Coronary artery (tissue), 2 donors: Measurements from ENCODE around the gene WDR62.

Experiments
- DNase-seq: peaks from one replicate; pipeline ENCODE4 v3.0.0-alpha.2; 2017; ENCODE audit warnings: low spot score
- H3K27ac ChIP-seq, 2 donors: fragments of 200-600 bp; sonication (generic); one replicate each; pipeline ENCODE4 v1.5.1; 2016 to 2019
- H3K4me3 ChIP-seq: fragments of 200-600 bp; sonication (generic); 2 replicates; pipeline ENCODE4 v1.5.1; 2016; ENCODE audit warnings: mild to moderate bottlenecking, moderate library complexity
- CTCF ChIP-seq: fragments of 200-600 bp; sonication (generic); IDR thresholded peaks from one replicate; pipeline ENCODE4 v1.5.1; 2019; ENCODE audit warnings: antibody characterized with exemption

Gene WDR62

GRCh38 chr19:36103040-36103626 lies 48.4 kb downstream of the WDR62 start:
- no peak for DNase-seq
- no peak overlapping the region for H3K4me3 ChIP-seq
- no peak for TF ChIP-seq CTCF
- no peak overlapping the region for H3K27ac ChIP-seq

DNA sequence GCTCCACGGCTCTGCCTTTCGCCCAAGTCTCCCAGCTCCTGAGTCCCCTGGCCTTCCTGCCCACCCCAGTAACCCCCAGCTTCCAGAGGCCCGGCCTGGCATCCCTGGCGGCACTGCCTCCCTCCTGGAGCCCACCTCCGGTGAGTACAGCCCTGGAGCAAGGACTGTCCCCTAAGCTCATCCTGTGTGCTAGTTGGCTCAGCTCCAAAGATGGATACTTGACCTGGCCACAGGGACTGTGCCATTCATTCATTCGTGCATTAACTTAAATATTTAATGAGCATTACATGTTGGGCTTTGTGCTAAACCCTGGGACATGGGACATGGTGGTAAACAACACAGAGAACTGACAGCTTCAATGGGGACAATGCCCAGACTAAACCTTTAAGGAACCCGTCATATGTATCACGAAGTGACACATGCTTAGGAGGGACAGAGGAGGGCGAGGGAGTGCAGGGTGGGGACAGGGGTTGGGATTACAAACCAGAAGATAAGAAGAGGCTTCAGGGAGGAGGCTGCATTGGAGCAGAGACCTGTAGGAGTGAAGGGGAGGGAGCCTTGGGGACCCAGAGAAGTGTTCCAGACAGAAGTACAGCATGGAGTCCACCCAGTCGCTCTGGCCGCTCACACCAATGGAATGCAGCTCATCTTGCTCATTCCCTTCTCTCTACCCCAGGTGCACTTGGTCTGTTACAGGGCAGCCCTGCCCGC lies 49.3 kb downstream of the WDR62 start:
- TF ChIP-seq CTCF, result no peak
- DNase-seq, result no peak
- Histone ChIP-seq H3K27ac (no peak overlapping the region), H3K4me3 (no peak overlapping the region)

- TF ChIP-seq CTCF, result no peak
These were observed 51.7 kb downstream of the WDR62 start for GRCh38 chr19:36106441-36106840.

DNA sequence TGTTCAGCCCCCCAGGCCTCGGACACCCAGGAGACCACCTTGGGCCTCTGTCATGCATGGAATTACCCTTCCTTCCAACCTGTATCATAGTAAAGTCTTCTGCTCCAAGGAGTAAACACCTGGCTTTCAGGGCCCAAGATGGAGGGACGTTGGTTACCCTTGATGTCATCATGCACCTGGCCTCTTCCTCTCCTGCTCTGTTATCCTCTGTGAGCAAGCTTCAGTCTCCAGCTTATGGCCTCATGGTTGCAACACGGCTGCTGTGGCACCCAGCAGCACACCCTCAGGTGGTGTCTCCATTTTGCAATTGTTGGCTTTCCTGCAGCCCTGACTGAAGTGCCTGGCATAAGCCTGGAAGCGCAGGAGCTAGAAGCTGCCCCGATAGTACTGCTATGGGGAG lies 52.3 kb downstream of the WDR62 start:
- no peak for DNase-seq

More at GRCh38 chr19:36106441-36106840, 51.7 kb downstream of the WDR62 start:
- Histone ChIP-seq H3K27ac (no peak overlapping the region), H3K4me3 (no peak overlapping the region)
- DNase-seq, result no peak

GRCh38 chr19:36108684-36109083 lies 54.0 kb downstream of the WDR62 start:
- TF ChIP-seq CTCF, result no peak
- H3K27ac ChIP-seq, result no peak overlapping the region
- H3K4me3 ChIP-seq, result no peak overlapping the region
- no peak for DNase-seq

More for the DNA sequence above, 52.3 kb downstream of the WDR62 start:
- H3K4me3 ChIP-seq, result no peak overlapping the region
- TF ChIP-seq CTCF, result no peak
- H3K27ac ChIP-seq, result no peak overlapping the region

GRCh38 chr19:36110487-36111199 lies 55.9 kb downstream of the WDR62 start, which contains the start of gene OVOL3:
Gene OVOL3, plus strand, starts transcription at chr19:36111143. Its CDS starts 60 bp downstream, at chr19:36111203.
- DNase-seq, result no peak
- Histone ChIP-seq H3K4me3 (no peak within 1 kb of the TSS), H3K27ac (no peak within 1 kb of the TSS)
- no peak for TF ChIP-seq CTCF
